Measurements from ENCODE around the gene LRP11.

DNA sequence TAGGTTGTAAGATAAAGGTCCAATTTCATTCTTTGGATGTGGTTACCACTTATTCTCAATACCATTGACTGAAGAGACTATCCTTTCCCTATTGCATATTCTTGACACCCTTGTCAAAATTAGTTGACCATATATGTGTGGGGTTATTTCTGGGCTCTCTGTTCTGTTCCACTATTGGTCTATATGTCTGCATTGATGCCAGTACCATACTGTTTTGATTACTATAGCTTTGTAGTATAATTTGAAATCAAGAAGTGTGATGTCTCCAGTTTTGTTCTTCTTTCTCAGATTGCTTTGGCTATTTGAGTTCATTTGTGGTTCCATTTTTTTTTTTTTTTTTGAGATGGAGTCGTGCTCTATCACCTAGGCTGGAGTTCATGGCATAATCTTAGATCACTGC lies 8.1 kb upstream of the LRP11 start:
- TF ChIP-seq EZH2phosphoT487 (IDR thresholded peaks at IDR 0.05; ENCODE audit: borderline replicate concordance) = no peak
- TF ChIP-seq, protein P1, sequence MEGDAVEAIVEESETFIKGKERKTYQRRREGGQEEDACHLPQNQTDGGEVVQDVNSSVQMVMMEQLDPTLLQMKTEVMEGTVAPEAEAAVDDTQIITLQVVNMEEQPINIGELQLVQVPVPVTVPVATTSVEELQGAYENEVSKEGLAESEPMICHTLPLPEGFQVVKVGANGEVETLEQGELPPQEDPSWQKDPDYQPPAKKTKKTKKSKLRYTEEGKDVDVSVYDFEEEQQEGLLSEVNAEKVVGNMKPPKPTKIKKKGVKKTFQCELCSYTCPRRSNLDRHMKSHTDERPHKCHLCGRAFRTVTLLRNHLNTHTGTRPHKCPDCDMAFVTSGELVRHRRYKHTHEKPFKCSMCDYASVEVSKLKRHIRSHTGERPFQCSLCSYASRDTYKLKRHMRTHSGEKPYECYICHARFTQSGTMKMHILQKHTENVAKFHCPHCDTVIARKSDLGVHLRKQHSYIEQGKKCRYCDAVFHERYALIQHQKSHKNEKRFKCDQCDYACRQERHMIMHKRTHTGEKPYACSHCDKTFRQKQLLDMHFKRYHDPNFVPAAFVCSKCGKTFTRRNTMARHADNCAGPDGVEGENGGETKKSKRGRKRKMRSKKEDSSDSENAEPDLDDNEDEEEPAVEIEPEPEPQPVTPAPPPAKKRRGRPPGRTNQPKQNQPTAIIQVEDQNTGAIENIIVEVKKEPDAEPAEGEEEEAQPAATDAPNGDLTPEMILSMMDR (conservative IDR thresholded peaks at IDR 0.05; ENCODE audit: low read length) = no peak
